Neuronal stem cell (in vitro differentiated cells): ENCODE measurements around the gene ZNF784. TPM values are rescaled to one million over a fixed set of nuclear protein-coding genes. Genes with fewer than 3 reads are reported as not detected.

Experiments used
- DNase-seq: peaks from one replicate; pipeline ENCODE4 v3.0.0-alpha.2; 2013; ENCODE audit warnings: low spot score
- H2AFZ ChIP-seq: one replicate; pipeline ENCODE4 v1.6.1; 2013; ENCODE audit warnings: mild to moderate bottlenecking, low read length, inconsistent platforms
- H2AK5ac ChIP-seq: 2 replicates; pipeline ENCODE4 v1.6.1; 2013; ENCODE audit warnings: low read depth, mild to moderate bottlenecking, inconsistent platforms, low read length, moderate library complexity, mixed read lengths
- H2BK120ac ChIP-seq: 2 replicates; pipeline ENCODE4 v1.6.1; 2013; ENCODE audit warnings: low read depth, mild to moderate bottlenecking, inconsistent platforms, low read length, moderate library complexity, mixed read lengths
- H2BK12ac ChIP-seq: one replicate; pipeline ENCODE4 v1.6.1; 2013; ENCODE audit warnings: low read length, inconsistent platforms
- H2BK15ac ChIP-seq: 2 replicates; pipeline ENCODE4 v1.6.1; 2013; ENCODE audit warnings: mild to moderate bottlenecking, low read length, inconsistent platforms, mixed read lengths
- H2BK5ac ChIP-seq: one replicate; pipeline ENCODE4 v1.6.1; 2013; ENCODE audit warnings: inconsistent platforms, mild to moderate bottlenecking, low read length, moderate library complexity
- H3K14ac ChIP-seq: one replicate; pipeline ENCODE4 v1.6.1; 2013; ENCODE audit warnings: low read length, inconsistent platforms
- H3K18ac ChIP-seq: 2 replicates; pipeline ENCODE4 v1.6.1; 2013; ENCODE audit warnings: low read length, inconsistent platforms
- H3K23ac ChIP-seq: 2 replicates; pipeline ENCODE4 v1.6.1; 2013; ENCODE audit warnings: low read depth, mild to moderate bottlenecking, mixed read lengths, low read length, inconsistent platforms; ENCODE audit not compliant: poor library complexity
- H3K27ac ChIP-seq: replicated peaks from 3 replicates; pipeline ENCODE4 v1.5.1; 2013; ENCODE audit warnings: low read length, inconsistent platforms
- H3K27me3 ChIP-seq, 3 experiments: 2 replicates each; pipeline ENCODE4 v1.6.1; 2013; ENCODE audit warnings: low read length in 3 of 3, mild to moderate bottlenecking in 2 of 3, inconsistent platforms in 1 of 3, low read depth in 1 of 3, mixed read lengths in 1 of 3, moderate library complexity in 1 of 3; ENCODE audit not compliant: control insufficient read depth in 3 of 3, insufficient read depth in 3 of 3
- H3K36me3 ChIP-seq, 2 donors: replicated peaks in 1 of 2; 2 replicates each; pipeline ENCODE4 v1.6.1; 2013; ENCODE audit warnings: low read length in 2 of 2; ENCODE audit not compliant: control insufficient read depth in 2 of 2, insufficient read depth in 2 of 2
- H3K4ac ChIP-seq: 2 replicates; pipeline ENCODE4 v1.6.1; 2013; ENCODE audit warnings: inconsistent platforms, mild to moderate bottlenecking, low read length, moderate library complexity
- H3K4me1 ChIP-seq, 2 donors: 1 replicate in 1 of 2; 2 replicates in 1 of 2; pipeline ENCODE4 v1.6.1; 2013; ENCODE audit warnings: low read length in 2 of 2, low read depth in 1 of 2; ENCODE audit not compliant: control insufficient read depth in 2 of 2, insufficient read depth in 1 of 2
- H3K4me2 ChIP-seq: one replicate; pipeline ENCODE4 v1.6.1; 2013; ENCODE audit warnings: mild to moderate bottlenecking, low read length, inconsistent platforms; ENCODE audit not compliant: insufficient read depth, poor library complexity, severe bottlenecking
- H3K4me3 ChIP-seq, 2 donors: 2 replicates each; pipeline ENCODE4 v1.5.1; 2013; ENCODE audit warnings: low read length in 2 of 2, mild to moderate bottlenecking in 2 of 2, inconsistent platforms in 1 of 2, moderate library complexity in 1 of 2
- H3K79me1 ChIP-seq: one replicate; pipeline ENCODE4 v1.6.1; 2013; ENCODE audit warnings: low read depth, mild to moderate bottlenecking, inconsistent platforms, low read length, moderate library complexity
- H3K9ac ChIP-seq: one replicate; pipeline ENCODE4 v1.6.1; 2013; ENCODE audit warnings: mild to moderate bottlenecking, low read depth, low read length, inconsistent platforms; ENCODE audit not compliant: poor library complexity
- H3K9me3 ChIP-seq, 2 donors: replicated peaks in 1 of 2; 2 replicates each; pipeline versions ENCODE3 to v1.6.1; 2013; ENCODE audit warnings: low read length in 2 of 2, mild to moderate bottlenecking in 2 of 2, inconsistent platforms in 1 of 2, low read depth in 1 of 2, mixed read lengths in 1 of 2, moderate library complexity in 1 of 2; ENCODE audit not compliant: control insufficient read depth in 2 of 2, insufficient read depth in 1 of 2
- H4K8ac ChIP-seq: one replicate; pipeline ENCODE4 v1.6.1; 2013; ENCODE audit warnings: low read depth, mild to moderate bottlenecking, inconsistent platforms, low read length, moderate library complexity
- H4K91ac ChIP-seq: one replicate; pipeline ENCODE4 v1.6.1; 2013; ENCODE audit warnings: low read length, low read depth, mild to moderate bottlenecking, inconsistent platforms; ENCODE audit not compliant: poor library complexity
- WGBS, 2 donors: extraction: QIAGEN DNeasy Blood & Tissue Kit; methylation state at CpG; one replicate each; pipeline ENCODE4 v1.1.7; 2013; ENCODE audit warnings: missing lambda C conversion rate in 2 of 2, mixed read lengths in 1 of 2; ENCODE audit not compliant: insufficient read length in 2 of 2, insufficient replicate concordance in 1 of 2; ENCODE audit errors: extremely low coverage in 2 of 2; 5-methylcytosine and 5-hydroxymethylcytosine counted together
- polyA plus RNA-seq, 2 experiments: library from polyadenylated mRNA; stranded (reverse); fragments of 200-250 nt; gene quantifications; one replicate each; pipeline ENCODE4 v1.2.3, GENCODE V29; 2013

ZNF784 gene
- polyA plus RNA-seq (2013, experiment 1 of 2), result 6.9 TPM
- 6.6 TPM for polyA plus RNA-seq (2013, experiment 2 of 2)

DNA sequence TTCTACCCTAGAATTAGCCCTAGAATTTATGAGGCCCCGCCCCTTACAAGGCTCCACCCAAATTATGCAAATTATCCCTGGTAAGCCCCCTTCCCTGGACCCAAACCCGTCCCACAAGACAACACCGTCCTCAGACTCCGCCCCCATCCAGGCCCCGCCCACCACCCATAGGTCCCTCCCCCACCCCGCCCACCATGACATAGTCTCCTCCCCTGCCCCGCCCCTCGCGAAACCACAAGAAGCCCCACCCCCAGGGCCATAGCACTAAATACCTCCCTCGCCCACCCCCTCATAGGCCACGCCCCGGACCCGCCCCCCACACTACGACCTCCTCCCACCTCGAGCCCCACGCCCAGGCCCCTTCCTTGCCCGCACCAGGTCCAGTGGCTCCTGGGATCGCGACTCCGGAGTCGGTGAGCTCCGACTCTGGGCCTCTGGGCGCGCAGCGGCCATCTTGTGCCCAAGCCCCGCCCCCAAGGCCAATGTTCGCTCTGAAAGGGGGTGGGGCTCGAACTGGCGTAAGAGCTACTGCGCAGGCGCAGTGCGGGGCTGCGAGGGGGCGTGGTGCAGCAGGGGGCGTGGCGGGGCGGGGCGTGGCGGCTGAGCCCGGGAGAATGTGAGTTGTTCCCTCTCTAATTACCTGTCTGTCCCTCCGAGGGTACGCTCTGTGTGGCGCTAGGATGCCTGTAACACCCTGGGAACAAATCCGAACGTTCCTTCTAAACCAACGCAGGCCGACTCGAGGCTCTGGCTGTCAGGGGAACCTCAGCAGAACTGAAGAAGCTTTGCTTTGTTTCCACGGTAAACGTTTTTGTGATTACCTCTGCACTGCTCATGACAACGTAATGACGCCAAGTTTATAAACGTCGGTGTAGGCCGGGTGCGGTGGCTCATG lies at the start of gene ZNF784:
Gene ZNF784 (minus strand): TSS at position 458 of the 895 bp plus-strand sequence. CDS start 5 bp downstream, at position 453.
- peak within 1 kb of the TSS; percentile 72 for H3K9ac ChIP-seq
- peak; percentile 96 for DNase-seq
- WGBS, 2 donors, result no CpG with 5 or more reads among the region's 56 CpGs
- peaks cover 13 to 24% of the 10 kb centered on the region in 2 donors for H3K36me3 ChIP-seq
- H3K27ac ChIP-seq, result peak within 1 kb of the TSS; percentile 96
- H4K8ac ChIP-seq, result no peak within 1 kb of the TSS
- no peak within 1 kb of the TSS for H2BK5ac ChIP-seq
- H2BK120ac ChIP-seq, result no peak within 1 kb of the TSS
- H3K14ac ChIP-seq, result no peak within 1 kb of the TSS
- H3K4ac ChIP-seq, result no peak within 1 kb of the TSS
- H2AK5ac ChIP-seq, result no peak within 1 kb of the TSS
- H3K79me1 ChIP-seq, result no peaks in the 10 kb centered on the region
- H3K4me2 ChIP-seq, result peak within 1 kb of the TSS; percentile 86
- peak within 1 kb of the TSS; percentile 94 for H2AFZ ChIP-seq
- H3K18ac ChIP-seq, result peak within 1 kb of the TSS; percentile 96
- no peak within 1 kb of the TSS for H2BK12ac ChIP-seq
- H3K9me3 ChIP-seq, result no peaks in the 10 kb centered on the region
- peak within 1 kb of the TSS; percentile 79 to 81 for H3K4me3 ChIP-seq
- H3K4me1 ChIP-seq, result peaks cover 0 to 6% of the 10 kb centered on the region in 2 donors
- no peaks in the 10 kb centered on the region for H3K27me3 ChIP-seq
- no peak within 1 kb of the TSS for H4K91ac ChIP-seq
- peak within 1 kb of the TSS; percentile 78 for H3K23ac ChIP-seq
- H2BK15ac ChIP-seq, result peak within 1 kb of the TSS; percentile 7

DNA sequence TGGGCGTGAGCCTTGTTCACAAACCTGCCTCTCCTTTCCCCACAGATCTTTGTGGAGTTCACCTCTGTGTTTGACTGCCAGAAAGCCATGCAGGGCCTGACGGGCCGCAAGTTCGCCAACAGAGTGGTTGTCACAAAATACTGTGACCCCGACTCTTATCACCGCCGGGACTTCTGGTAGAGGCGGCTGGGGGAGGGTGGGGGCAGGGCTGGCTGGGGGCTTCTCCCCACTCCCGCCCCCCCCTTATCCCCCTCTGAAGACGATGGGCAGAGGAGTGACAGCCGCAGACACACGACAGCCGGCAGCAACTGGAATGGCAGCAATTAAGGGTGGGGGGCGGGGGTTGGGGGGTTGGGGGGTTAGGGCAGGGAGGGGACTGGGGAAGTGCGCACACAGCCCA lies 49.5 kb upstream of the ZNF784 start:
- no peak for DNase-seq
- H3K14ac ChIP-seq, result no peak overlapping the region
- no peak overlapping the region for H3K23ac ChIP-seq
- no peak overlapping the region for H2BK5ac ChIP-seq
- H3K9me3 ChIP-seq, result no peaks in the 10 kb centered on the region
- H2AK5ac ChIP-seq, result no peak overlapping the region
- H3K18ac ChIP-seq, result no peak overlapping the region
- no peaks in the 10 kb centered on the region for H3K27me3 ChIP-seq
- no peak overlapping the region for H2BK120ac ChIP-seq
- H3K4ac ChIP-seq, result no peak overlapping the region
- H3K4me1 ChIP-seq, result peaks cover 8 to 23% of the 10 kb centered on the region in 2 donors
- no peak overlapping the region for H3K27ac ChIP-seq
- no peak overlapping the region for H4K91ac ChIP-seq
- no peak overlapping the region for H2AFZ ChIP-seq
- peak overlapping the region in 1 of 2 donors; percentile 92 for H3K4me3 ChIP-seq
- H2BK12ac ChIP-seq, result no peak overlapping the region
- peaks cover 35 to 70% of the 10 kb centered on the region in 2 donors for H3K36me3 ChIP-seq
- no peak overlapping the region for H2BK15ac ChIP-seq
- H3K4me2 ChIP-seq, result no peak overlapping the region
- WGBS, 2 donors, result no CpG with 5 or more reads among the region's 15 CpGs
- H4K8ac ChIP-seq, result no peak overlapping the region
- H3K9ac ChIP-seq, result no peak overlapping the region
- H3K79me1 ChIP-seq, result peaks cover 17% of the 10 kb centered on the region

DNA sequence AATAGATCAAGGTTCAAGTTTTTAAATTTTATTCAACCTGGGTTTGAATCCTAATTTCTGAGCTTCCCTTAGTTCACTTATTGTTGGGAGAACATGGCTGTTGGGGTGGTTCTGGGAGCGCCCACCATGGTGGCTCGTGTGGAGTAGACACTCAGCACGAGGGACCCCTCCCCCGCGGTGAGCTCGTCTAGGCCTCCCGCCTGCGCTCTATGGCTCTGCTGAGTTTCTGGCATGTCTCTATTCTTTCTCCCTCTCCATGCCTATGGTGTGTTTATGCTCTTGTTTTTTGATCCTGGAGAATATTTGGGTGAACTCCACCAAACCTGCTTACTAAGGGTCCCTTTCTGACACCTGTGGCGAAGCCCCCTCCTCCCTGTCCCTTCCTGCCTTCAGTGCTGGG lies 49.1 kb upstream of the ZNF784 start:
- no CpG with 5 or more reads among the region's 9 CpGs for WGBS, 2 donors
- H2BK120ac ChIP-seq, result no peak overlapping the region
- H3K4me2 ChIP-seq, result no peak overlapping the region
- no peak overlapping the region for H3K4me3 ChIP-seq
- H3K9me3 ChIP-seq, result no peaks in the 10 kb centered on the region
- no peak overlapping the region for H3K18ac ChIP-seq
- no peak overlapping the region for H2AFZ ChIP-seq
- no peak overlapping the region for H4K8ac ChIP-seq
- peaks cover 36 to 70% of the 10 kb centered on the region in 2 donors for H3K36me3 ChIP-seq
- no peaks in the 10 kb centered on the region for H3K27me3 ChIP-seq
- peaks cover 20% of the 10 kb centered on the region for H3K79me1 ChIP-seq
- no peak overlapping the region for H4K91ac ChIP-seq
- H3K9ac ChIP-seq, result no peak overlapping the region
- no peak overlapping the region for H2BK5ac ChIP-seq
- H2AK5ac ChIP-seq, result no peak overlapping the region
- peaks cover 8 to 23% of the 10 kb centered on the region in 2 donors for H3K4me1 ChIP-seq
- no peak for DNase-seq
- H3K4ac ChIP-seq, result no peak overlapping the region
- H2BK15ac ChIP-seq, result no peak overlapping the region
- H3K27ac ChIP-seq, result no peak overlapping the region
- H3K23ac ChIP-seq, result no peak overlapping the region
- H2BK12ac ChIP-seq, result no peak overlapping the region
- no peak overlapping the region for H3K14ac ChIP-seq

- H2BK12ac ChIP-seq, result no peak overlapping the region
- H4K91ac ChIP-seq, result no peak overlapping the region
- H2BK120ac ChIP-seq, result no peak overlapping the region
- H4K8ac ChIP-seq, result no peak overlapping the region
- H3K14ac ChIP-seq, result no peak overlapping the region
- H2BK15ac ChIP-seq, result no peak overlapping the region
- peaks cover 23% of the 10 kb centered on the region for H3K79me1 ChIP-seq
- H3K9me3 ChIP-seq, result no peaks in the 10 kb centered on the region
- H3K4ac ChIP-seq, result no peak overlapping the region
- H3K4me2 ChIP-seq, result no peak overlapping the region
- no peak overlapping the region for H3K9ac ChIP-seq
- H2AK5ac ChIP-seq, result no peak overlapping the region
- H3K23ac ChIP-seq, result no peak overlapping the region
- no peak overlapping the region for H3K18ac ChIP-seq
- no peaks in the 10 kb centered on the region for H3K27me3 ChIP-seq
- peaks cover 38 to 70% of the 10 kb centered on the region in 2 donors for H3K36me3 ChIP-seq
- WGBS, 2 donors, result no CpG with 5 or more reads among the region's 5 CpGs
- no peak overlapping the region for H3K27ac ChIP-seq
- H3K4me3 ChIP-seq, result no peak overlapping the region
- H3K4me1 ChIP-seq, result peaks cover 8 to 23% of the 10 kb centered on the region in 2 donors
- no peak overlapping the region for H2BK5ac ChIP-seq
- no peak for DNase-seq
- no peak overlapping the region for H2AFZ ChIP-seq
Measured at GRCh38 chr19:55672418-55672817, 48.1 kb upstream of the ZNF784 start.
